Myocyte (in vitro differentiated cells): ENCODE data around the gene SLC9C2. TPM values are rescaled to one million over a fixed set of nuclear protein-coding genes. Genes with fewer than 3 reads are reported as not detected.

Experiments used
- DNase-seq: peaks from one replicate; pipeline ENCODE4 v3.0.0-alpha.2; 2012; ENCODE audit warnings: low read depth
- total RNA-seq: library from RNA; depleted of rRNA; stranded (reverse); fragments of >200 nt; gene quantifications from 2 replicates; pipeline ENCODE4 v1.2.3, GENCODE V29; 2014

SLC9C2 gene
- total RNA-seq, 1 donor from 2014 or later = 0.03 TPM

GRCh38 chr1:173453982-173454381 is 148.9 kb downstream of the SLC9C2 start:
- DNase-seq = no peak

- DNase-seq = no peak
Measured at GRCh38 chr1:173451981-173452380, 150.9 kb downstream of the SLC9C2 start.

Other genes starting within 250 kb of the SLC9C2 start
- gene PRDX6, start 125.7 kb downstream of the SLC9C2 start, total RNA-seq = 409 and 601 TPM in 2 replicates
- gene TEX50, start 32.3 kb upstream of the SLC9C2 start, total RNA-seq = not detected in 2 replicates
- 0.13 TPM in 1 of 2 replicates, not detected in the other for gene ANKRD45, start 66.8 kb upstream of the SLC9C2 start, total RNA-seq
- gene KLHL20, start 111.9 kb upstream of the SLC9C2 start, total RNA-seq = 30.4 and 47.8 TPM in 2 replicates
- gene DARS2, start 221.6 kb upstream of the SLC9C2 start, total RNA-seq = 12.4 and 14.9 TPM in 2 replicates
- gene CENPL, start 221.8 kb upstream of the SLC9C2 start, total RNA-seq = 7.9 and 10.9 TPM in 2 replicates